GM23248 (cell line): ENCODE measurements around the gene TTYH1.

Source experiments
- EZH2 ChIP-seq: fragments of 200-600 bp; sonication (generic); IDR thresholded peaks from 2 replicates; pipeline ENCODE4 v1.6.1; 2018; ENCODE audit warnings: antibody characterized with exemption, mild to moderate bottlenecking; ENCODE audit not compliant: insufficient read depth, poor library complexity, severe bottlenecking
- EZH2phosphoT487 ChIP-seq: fragments of 200-600 bp; sonication (generic); IDR thresholded peaks from 2 replicates; pipeline ENCODE4 v1.6.1; 2018; ENCODE audit warnings: antibody characterized with exemption, moderate library complexity, mild to moderate bottlenecking, low read depth; ENCODE audit not compliant: insufficient read depth

GRCh38 chr19:54457773-54458647 is 42.7 kb downstream of the TTYH1 start:
- TF ChIP-seq EZH2: no peak
- no peak for TF ChIP-seq EZH2phosphoT487
